GM18858 (cell line): Measurements from ENCODE around the gene CD37.

Experiments
- ATAC-seq: cut with Tn5 transposase; IDR thresholded peaks from one replicate; pipeline ENCODE4 v1.9.1; 2021; ENCODE audit not compliant: unreplicated experiment

Gene CD37

GRCh38 chr19:49344505-49345423, 9.6 kb downstream of the CD37 start:
- no peak for ATAC-seq

DNA sequence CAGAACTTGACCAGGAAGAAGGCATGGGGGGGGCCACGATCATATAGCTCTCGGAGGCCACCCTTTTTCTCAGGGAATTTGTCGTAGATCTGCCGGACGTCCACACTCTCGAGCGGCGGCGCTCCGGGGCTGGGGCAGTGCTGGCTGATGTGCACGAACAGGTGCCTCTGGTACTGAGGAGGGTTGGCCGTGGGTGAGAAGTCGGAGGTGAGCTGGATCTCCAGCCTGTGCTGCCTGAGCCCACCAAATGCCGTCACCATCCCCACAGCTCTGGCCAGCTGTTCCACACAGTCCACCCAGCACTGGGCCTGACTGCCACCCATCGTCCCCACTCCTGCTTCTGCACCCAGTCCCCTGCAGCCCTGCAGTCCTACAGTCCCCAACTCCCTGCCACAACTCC, 12.0 kb downstream of the CD37 start:
- no peak for ATAC-seq

- no peak for ATAC-seq
These were observed 12.6 kb downstream of the CD37 start for GRCh38 chr19:49347835-49348234.

DNA sequence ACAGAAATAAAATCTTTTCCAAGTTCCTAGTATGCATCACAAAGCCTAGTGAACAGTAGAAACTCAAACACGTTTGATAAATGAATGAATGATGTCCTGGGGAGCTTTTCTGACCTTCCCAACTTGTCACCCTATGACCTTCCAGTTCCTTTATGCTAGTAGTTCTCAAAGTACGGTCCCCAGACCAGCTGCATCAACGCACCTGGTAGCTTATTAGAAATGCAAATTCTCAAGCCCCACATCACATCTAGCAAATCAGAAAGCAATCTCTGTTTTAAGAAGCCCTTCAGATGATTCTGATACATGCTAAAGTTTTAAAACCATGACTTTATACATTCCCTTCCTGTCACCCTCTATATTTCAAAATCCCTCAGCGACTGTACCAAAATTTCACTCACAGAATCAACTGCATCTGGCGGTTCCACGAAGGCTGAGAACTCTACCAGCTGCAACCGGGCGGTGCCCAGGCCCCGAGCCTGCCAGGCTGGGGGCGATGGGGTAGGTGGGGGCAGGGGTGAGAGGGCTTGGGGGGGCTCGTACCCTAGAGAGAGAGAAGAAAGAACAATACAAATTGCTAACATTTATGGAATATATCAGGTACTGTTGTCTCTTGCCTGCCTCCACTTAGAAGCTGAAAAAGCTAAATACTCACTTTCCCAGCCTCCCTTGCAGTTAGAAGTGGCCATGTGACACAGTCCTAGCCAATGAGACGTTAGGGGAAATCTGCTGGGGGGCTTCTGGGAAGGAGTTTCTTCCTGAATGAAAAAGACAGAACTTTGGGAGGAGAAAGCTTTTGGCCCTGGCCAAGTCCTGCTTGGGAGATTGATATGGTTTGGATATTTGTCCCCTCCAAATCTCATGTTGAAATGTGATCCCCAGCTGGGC, 13.3 kb downstream of the CD37 start:
- no peak for ATAC-seq

GRCh38 chr19:49349567-49349966, 14.4 kb downstream of the CD37 start:
- ATAC-seq, result no peak

DNA sequence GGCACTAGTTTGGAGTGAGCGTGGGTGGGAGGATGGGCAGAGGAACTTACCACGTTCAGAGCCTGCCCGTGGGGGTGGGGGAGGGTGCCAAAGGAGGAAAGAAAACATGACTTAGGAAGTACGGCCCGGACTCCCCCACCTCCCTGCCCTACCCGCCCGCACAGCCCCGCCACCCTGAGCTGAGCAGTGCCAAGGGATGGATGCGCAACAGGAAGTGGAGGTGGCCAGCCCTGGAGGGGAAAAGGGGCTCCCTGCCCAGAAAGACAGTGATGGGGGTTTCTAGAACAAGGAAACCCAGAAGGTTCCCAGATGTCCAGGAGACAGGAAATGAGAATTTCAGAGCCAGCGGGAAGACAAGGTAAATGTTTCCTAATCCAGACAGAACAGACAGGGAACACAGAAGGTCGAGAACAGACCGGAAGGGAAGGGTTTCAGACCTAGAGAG, 20.7 kb downstream of the CD37 start:
- ATAC-seq, result no peak

- ATAC-seq, result no peak
These were observed 21.2 kb downstream of the CD37 start for GRCh38 chr19:49356382-49356781.

GRCh38 chr19:49357186-49357585, 22.0 kb downstream of the CD37 start:
- no peak for ATAC-seq

- ATAC-seq, result no peak
These were observed 24.9 kb downstream of the CD37 start for GRCh38 chr19:49359851-49360820.

DNA sequence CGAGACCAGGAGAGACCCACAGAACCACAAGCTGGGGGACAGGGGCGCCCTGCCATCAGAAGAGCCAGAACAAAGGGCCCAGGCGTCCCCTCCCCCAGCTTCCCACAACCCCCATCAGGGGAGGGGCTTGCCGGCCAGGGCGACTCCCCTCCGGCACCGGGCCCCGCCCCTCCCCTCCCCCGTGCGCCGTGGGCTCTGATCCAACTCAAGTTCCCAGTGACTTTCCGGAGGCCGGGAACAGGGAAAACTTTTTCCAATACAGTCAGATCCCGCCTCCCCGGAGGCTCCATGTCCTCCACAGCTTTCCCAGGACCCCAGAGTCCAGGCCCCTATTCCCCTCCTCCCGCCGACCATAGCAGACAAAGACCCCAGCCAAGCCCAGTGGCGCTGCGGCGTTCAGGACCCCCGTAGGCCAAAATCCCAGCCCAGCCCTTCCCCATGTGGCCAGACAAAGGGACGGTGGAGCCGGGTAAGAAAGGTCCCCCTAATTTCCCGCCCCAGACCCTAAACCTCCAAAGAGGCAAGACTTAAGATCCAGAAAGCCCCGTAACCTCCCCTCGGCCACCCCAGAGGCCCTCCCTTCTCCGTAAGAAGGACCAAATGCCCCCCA, 26.3 kb downstream of the CD37 start:
- ATAC-seq, result no peak

DNA sequence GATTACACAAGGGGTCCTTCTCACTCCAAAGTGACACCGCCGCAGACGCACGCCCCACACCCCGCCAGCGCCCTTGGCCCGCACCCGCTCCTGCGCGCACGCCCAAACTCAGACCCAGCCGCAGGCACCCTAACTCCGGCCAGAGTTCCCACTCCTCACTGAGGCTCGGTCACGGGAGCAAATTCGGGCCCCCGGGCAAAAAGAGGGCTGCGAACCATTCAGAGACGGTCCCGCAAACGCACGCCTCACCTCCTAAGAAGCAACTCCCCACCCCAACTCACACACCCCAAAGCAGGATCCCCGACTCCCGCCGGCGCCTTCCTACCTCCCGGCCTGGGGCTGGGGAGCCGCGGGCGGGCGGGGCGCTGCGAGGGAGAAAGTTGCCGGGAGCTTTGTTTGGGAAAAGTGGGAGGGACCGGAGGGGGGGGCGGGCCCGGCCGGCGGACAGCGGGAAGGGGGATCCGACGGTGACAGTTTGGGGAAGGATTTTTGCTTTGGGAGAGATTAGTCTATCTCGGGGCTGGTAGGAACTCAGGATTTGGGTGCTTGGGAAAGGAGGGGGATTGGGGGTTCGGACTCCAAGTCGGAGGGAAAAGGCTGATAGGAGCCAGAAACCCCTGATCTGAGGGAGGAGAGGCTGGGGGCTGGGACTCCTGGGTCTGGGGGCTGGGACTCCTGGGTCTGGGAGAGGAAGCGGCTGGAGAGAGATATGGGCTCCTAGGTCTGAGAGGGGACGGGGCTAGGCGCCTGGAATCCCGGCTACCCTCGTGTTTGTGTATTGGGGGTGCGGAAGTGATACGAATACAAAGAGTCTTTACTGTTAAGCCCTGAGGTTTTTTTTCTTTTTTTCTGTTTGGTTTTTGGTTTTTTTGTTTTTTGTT, 27.1 kb downstream of the CD37 start, which contains the start of gene TEAD2:
TEAD2 (minus strand) TSS at position 369 of the 881 bp plus-strand sequence. CDS start 2,341 bp downstream, outside the sequence.
- no peak for ATAC-seq

DNA sequence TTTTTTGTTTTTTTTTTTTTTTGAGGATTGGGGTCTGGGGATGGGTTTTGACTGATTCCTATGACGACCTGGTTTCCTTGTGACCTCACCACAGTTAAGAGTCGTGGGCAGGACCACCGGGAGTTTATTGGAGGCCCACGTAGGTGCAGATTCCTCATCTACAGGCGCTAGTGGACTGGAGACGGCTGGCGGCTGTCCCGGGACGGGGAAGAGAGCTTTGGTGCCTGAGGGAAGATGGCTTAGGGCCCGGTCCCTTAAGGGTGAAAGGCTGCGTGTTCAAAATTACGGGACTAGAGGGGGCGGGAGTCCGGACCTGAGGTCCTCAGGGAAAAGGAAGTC, 27.7 kb downstream of the CD37 start:
- no peak for ATAC-seq

GRCh38 chr19:49363268-49364082, 28.3 kb downstream of the CD37 start, which contains the start of gene DKKL1:
TSS of gene DKKL1 (plus strand) at chr19:49363877. CDS start at chr19:49363999, 122 bp downstream.
- ATAC-seq, result no peak

GRCh38 chr19:49364083-49364737, 29.0 kb downstream of the CD37 start:
- no peak for ATAC-seq

- ATAC-seq, result no peak
These were observed 30.9 kb downstream of the CD37 start for GRCh38 chr19:49366110-49366509.

GRCh38 chr19:49368711-49369358, 33.6 kb downstream of the CD37 start:
- ATAC-seq, result no peak

- ATAC-seq, result no peak
These were observed 36.0 kb downstream of the CD37 start for GRCh38 chr19:49371184-49371583.
